Activated CD8-positive, alpha-beta T cell treated with anti-CD3 and anti-CD28 coated beads for 36 hours (primary cell): ENCODE results near the gene SORL1-AS1.
A peak's percentile ranks its signal among the peaks of the same experiment; 100 is the strongest.

ENCODE experiments used
- ATAC-seq: fragments of 200-7000 bp; cut with Tn5 transposase; one replicate; pipeline ENCODE4 v1.10.0; 2021; ENCODE audit warnings: mild to moderate bottlenecking, moderate library complexity
- CTCF ChIA-PET: fragments of 350-600 bp; sonication (Branson Sonifier 250); formaldehyde crosslinking; loops from one replicate; lab custom pipeline; 2021; ENCODE audit warnings: antibody characterized with exemption; lab: Charles Lee
- POLR2A ChIA-PET: fragments of 350-600 bp; sonication (Branson Sonifier 250); formaldehyde crosslinking; loops from one replicate; lab custom pipeline; 2021; ENCODE audit warnings: antibody characterized with exemption; lab: Charles Lee
- DNase-seq: peaks from one replicate; pipeline ENCODE4 v3.0.0-alpha.2; 2020
- H3K27ac Mint-ChIP-seq: one replicate; pipeline ENCODE4 v1.8.0; 2021; ENCODE audit warnings: mild to moderate bottlenecking, mixed read lengths
- H3K27me3 Mint-ChIP-seq: one replicate; pipeline ENCODE4 v1.8.0; 2021; ENCODE audit warnings: mixed read lengths
- H3K36me3 Mint-ChIP-seq: one replicate; pipeline ENCODE4 v1.8.0; 2021; ENCODE audit warnings: low read depth, mixed read lengths
- H3K4me1 Mint-ChIP-seq: one replicate; pipeline ENCODE4 v1.8.0; 2021; ENCODE audit warnings: low read depth, mixed read lengths
- H3K4me3 Mint-ChIP-seq: one replicate; pipeline ENCODE4 v1.8.0; 2021; ENCODE audit warnings: mild to moderate bottlenecking, moderate library complexity, mixed read lengths
- H3K9me3 Mint-ChIP-seq: one replicate; pipeline ENCODE4 v1.8.0; 2021; ENCODE audit warnings: mixed read lengths
- intact Hi-C: fragments of 100-400 bp; cut with micrococcal nuclease; formaldehyde crosslinking; loops from one replicate; pipeline ENCODE4 v1.10.0; 2022
- TF ChIP-seq, protein P1 (sequence below): fragments of 200-600 bp; IDR thresholded peaks from one replicate; pipeline ENCODE4 v1.8.0; 2022; ENCODE audit warnings: antibody characterized with exemption, mild to moderate bottlenecking

SORL1-AS1 gene

GRCh38 chr11:121478226-121478894, 25.6 kb upstream of the SORL1-AS1 start:
- ChIA-PET POLR2A (no interaction called here), CTCF (interaction anchor here (0.6 kb wide), 1 partner anchor 147 kb away, joined by 3 read pairs; no protein-coding TSS in a partner anchor)
- H3K27me3 Mint-ChIP-seq = no peaks in the 10 kb centered on the region
- ATAC-seq (no peak), DNase-seq (no peak)
- H3K27ac Mint-ChIP-seq = peak overlapping the region; percentile 27
- peaks cover 32% of the 10 kb centered on the region for H3K36me3 Mint-ChIP-seq
- H3K4me3 Mint-ChIP-seq = no peak overlapping the region
- TF ChIP-seq, protein P1, sequence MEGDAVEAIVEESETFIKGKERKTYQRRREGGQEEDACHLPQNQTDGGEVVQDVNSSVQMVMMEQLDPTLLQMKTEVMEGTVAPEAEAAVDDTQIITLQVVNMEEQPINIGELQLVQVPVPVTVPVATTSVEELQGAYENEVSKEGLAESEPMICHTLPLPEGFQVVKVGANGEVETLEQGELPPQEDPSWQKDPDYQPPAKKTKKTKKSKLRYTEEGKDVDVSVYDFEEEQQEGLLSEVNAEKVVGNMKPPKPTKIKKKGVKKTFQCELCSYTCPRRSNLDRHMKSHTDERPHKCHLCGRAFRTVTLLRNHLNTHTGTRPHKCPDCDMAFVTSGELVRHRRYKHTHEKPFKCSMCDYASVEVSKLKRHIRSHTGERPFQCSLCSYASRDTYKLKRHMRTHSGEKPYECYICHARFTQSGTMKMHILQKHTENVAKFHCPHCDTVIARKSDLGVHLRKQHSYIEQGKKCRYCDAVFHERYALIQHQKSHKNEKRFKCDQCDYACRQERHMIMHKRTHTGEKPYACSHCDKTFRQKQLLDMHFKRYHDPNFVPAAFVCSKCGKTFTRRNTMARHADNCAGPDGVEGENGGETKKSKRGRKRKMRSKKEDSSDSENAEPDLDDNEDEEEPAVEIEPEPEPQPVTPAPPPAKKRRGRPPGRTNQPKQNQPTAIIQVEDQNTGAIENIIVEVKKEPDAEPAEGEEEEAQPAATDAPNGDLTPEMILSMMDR = no peak
- H3K9me3 Mint-ChIP-seq = no peaks in the 10 kb centered on the region
- peaks cover 66% of the 10 kb centered on the region for H3K4me1 Mint-ChIP-seq
- intact Hi-C loops = no loop called here

GRCh38 chr11:121476379-121477032, 23.7 kb upstream of the SORL1-AS1 start:
- ChIA-PET POLR2A (no interaction called here), CTCF (interaction anchor here (1.4 kb wide), 1 partner anchor 9 kb away, joined by 4 read pairs; no protein-coding TSS in a partner anchor)
- Mint-ChIP-seq H3K4me3 (no peak overlapping the region), H3K9me3 (no peaks in the 10 kb centered on the region), H3K27me3 (no peaks in the 10 kb centered on the region), H3K4me1 (peaks cover 69% of the 10 kb centered on the region), H3K27ac (peak overlapping the region; percentile 46), H3K36me3 (peaks cover 43% of the 10 kb centered on the region)
- DNase-seq = no peak
- intact Hi-C loops = no loop called here
- ATAC-seq = no peak
- TF ChIP-seq, protein P1 = no peak

GRCh38 chr11:121474680-121475079, 21.9 kb upstream of the SORL1-AS1 start:
- H3K27me3 Mint-ChIP-seq = no peaks in the 10 kb centered on the region
- H3K36me3 Mint-ChIP-seq = peaks cover 61% of the 10 kb centered on the region
- ATAC-seq (no peak), DNase-seq (no peak)
- H3K9me3 Mint-ChIP-seq = no peaks in the 10 kb centered on the region
- ChIA-PET CTCF (no interaction called here), POLR2A (interaction anchor here (1.0 kb wide), 1 partner anchor 12 kb away, joined by 4 read pairs; no protein-coding TSS in a partner anchor)
- peaks cover 73% of the 10 kb centered on the region for H3K4me1 Mint-ChIP-seq
- no peak overlapping the region for H3K4me3 Mint-ChIP-seq
- intact Hi-C loops = no loop called here
- peak overlapping the region; percentile 9 for H3K27ac Mint-ChIP-seq
- TF ChIP-seq, protein P1 = no peak

DNA sequence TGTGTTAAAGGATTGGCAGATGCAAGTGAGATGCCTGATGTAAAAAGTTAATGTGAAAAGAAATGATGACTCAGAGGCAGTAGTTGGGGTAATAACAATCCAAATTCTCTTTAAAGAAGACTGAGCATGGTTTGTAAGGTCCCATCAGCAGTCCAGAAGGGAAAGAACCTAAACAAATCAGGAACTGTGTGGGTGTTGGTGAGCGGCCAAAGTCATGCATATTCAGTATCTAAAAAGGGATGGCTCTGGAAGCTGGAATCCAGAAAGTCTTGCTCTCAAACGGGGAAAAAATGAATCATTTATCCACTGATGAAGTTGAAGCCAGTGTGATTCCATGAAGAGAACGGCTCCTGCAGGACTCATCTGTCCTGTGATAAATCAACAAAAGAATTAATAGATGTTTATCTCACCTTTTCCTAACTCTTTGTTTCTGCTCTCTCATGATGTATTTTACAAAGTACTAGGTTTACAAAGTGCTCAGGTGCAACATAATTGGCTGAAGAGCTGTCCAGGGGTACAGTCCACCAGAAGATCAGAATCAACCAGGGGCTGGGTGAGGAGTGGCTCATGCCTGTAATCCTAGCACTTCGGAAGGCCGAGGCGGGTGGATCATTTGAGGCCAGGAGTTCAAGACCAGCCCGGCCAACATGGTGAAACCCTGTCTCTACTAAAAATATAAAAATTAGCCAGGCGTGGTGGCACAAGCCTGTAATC, 20.5 kb upstream of the SORL1-AS1 start:
- H3K4me3 Mint-ChIP-seq = no peak overlapping the region
- TF ChIP-seq, protein P1 = no peak
- POLR2A ChIA-PET = no interaction called here
- H3K4me1 Mint-ChIP-seq = peaks cover 83% of the 10 kb centered on the region
- CTCF ChIA-PET = no interaction called here
- intact Hi-C loops = no loop called here
- H3K9me3 Mint-ChIP-seq = no peaks in the 10 kb centered on the region
- ATAC-seq (no peak), DNase-seq (no peak)
- H3K36me3 Mint-ChIP-seq = peaks cover 66% of the 10 kb centered on the region
- no peaks in the 10 kb centered on the region for H3K27me3 Mint-ChIP-seq
- H3K27ac Mint-ChIP-seq = peak overlapping the region; percentile 81
